ENCODE data around the gene TKTL2.
"Not testable (repeated sequence)": the region's sequence is repeated elsewhere in the genome, so short reads cannot be mapped to it uniquely, and the experiment has no call there.

The TKTL2 gene

GRCh38 chr4:163447023-163447422 lies 26.5 kb downstream of the TKTL2 start:
- not testable (repeated sequence) for DNase-seq (ENCODE audit: low read depth, low spot score)

GRCh38 chr4:163440040-163440439 lies 33.5 kb downstream of the TKTL2 start:
- DNase-seq (ENCODE audit: low read depth, low spot score): no peak

All from smooth muscle cell of the brain vasculature (primary cell).